GM18873 (cell line): ENCODE results near the gene LRRC39.
"Not testable (repeated sequence)": the region's sequence is repeated elsewhere in the genome, so short reads cannot be mapped to it uniquely, and the experiment has no call there.

Experiments used
- ATAC-seq: cut with Tn5 transposase; IDR thresholded peaks from one replicate; pipeline ENCODE4 v1.9.1; 2021; ENCODE audit warnings: mild to moderate bottlenecking, moderate library complexity, moderate number of reproducible peaks; ENCODE audit not compliant: unreplicated experiment, low FRiP score

LRRC39 gene

GRCh38 chr1:100178091-100178490 is at the start of gene LRRC39:
LRRC39 (minus strand) TSS chr1:100178256; CDS start chr1:100168516, 9,740 bp downstream.
- ATAC-seq: no peak

GRCh38 chr1:100222428-100222827 is 44.4 kb upstream of the LRRC39 start:
- no peak for ATAC-seq

GRCh38 chr1:100219883-100220282 is 41.8 kb upstream of the LRRC39 start:
- no peak for ATAC-seq

GRCh38 chr1:100219457-100219856 is 41.4 kb upstream of the LRRC39 start:
- ATAC-seq: no peak

- no peak for ATAC-seq
These were observed 39.8 kb upstream of the LRRC39 start for GRCh38 chr1:100217834-100218233.

GRCh38 chr1:100215101-100215500 is 37.0 kb upstream of the LRRC39 start:
- no peak for ATAC-seq

GRCh38 chr1:100213141-100213540 is 35.1 kb upstream of the LRRC39 start:
- ATAC-seq: no peak

GRCh38 chr1:100206301-100206700 is 28.2 kb upstream of the LRRC39 start:
- ATAC-seq: no peak

GRCh38 chr1:100205593-100205992 is 27.5 kb upstream of the LRRC39 start:
- not testable (repeated sequence) for ATAC-seq

- not testable (repeated sequence) for ATAC-seq
These were observed 27.0 kb upstream of the LRRC39 start for GRCh38 chr1:100205103-100205502.

GRCh38 chr1:100202703-100203102 is 24.6 kb upstream of the LRRC39 start:
- not testable (repeated sequence) for ATAC-seq

GRCh38 chr1:100200060-100200459 is 22.0 kb upstream of the LRRC39 start:
- ATAC-seq: not testable (repeated sequence)

GRCh38 chr1:100198596-100198995 is 20.5 kb upstream of the LRRC39 start:
- no peak for ATAC-seq

GRCh38 chr1:100188617-100189016 is 10.6 kb upstream of the LRRC39 start:
- no peak for ATAC-seq

- ATAC-seq: no peak
These were observed 9.9 kb upstream of the LRRC39 start for GRCh38 chr1:100187912-100188311.

- no peak for ATAC-seq
These were observed 6.5 kb upstream of the LRRC39 start for GRCh38 chr1:100184536-100184935.

- ATAC-seq: no peak
These were observed 5.3 kb upstream of the LRRC39 start for GRCh38 chr1:100183370-100183769.

- ATAC-seq: no peak
These were observed 588 bp downstream of the LRRC39 start for GRCh38 chr1:100177295-100178041.

GRCh38 chr1:100168051-100168450 is 10.0 kb downstream of the LRRC39 start:
- no peak for ATAC-seq

GRCh38 chr1:100164702-100165101 is 13.4 kb downstream of the LRRC39 start:
- no peak for ATAC-seq

GRCh38 chr1:100164216-100164615 is 13.8 kb downstream of the LRRC39 start:
- ATAC-seq: no peak

GRCh38 chr1:100162881-100163280 is 15.2 kb downstream of the LRRC39 start:
- no peak for ATAC-seq
